ENCODE measurements around the gene STING1.
"Not testable (repeated sequence)": the region's sequence is repeated elsewhere in the genome, so short reads cannot be mapped to it uniquely, and the experiment has no call there.

The STING1 gene

DNA sequence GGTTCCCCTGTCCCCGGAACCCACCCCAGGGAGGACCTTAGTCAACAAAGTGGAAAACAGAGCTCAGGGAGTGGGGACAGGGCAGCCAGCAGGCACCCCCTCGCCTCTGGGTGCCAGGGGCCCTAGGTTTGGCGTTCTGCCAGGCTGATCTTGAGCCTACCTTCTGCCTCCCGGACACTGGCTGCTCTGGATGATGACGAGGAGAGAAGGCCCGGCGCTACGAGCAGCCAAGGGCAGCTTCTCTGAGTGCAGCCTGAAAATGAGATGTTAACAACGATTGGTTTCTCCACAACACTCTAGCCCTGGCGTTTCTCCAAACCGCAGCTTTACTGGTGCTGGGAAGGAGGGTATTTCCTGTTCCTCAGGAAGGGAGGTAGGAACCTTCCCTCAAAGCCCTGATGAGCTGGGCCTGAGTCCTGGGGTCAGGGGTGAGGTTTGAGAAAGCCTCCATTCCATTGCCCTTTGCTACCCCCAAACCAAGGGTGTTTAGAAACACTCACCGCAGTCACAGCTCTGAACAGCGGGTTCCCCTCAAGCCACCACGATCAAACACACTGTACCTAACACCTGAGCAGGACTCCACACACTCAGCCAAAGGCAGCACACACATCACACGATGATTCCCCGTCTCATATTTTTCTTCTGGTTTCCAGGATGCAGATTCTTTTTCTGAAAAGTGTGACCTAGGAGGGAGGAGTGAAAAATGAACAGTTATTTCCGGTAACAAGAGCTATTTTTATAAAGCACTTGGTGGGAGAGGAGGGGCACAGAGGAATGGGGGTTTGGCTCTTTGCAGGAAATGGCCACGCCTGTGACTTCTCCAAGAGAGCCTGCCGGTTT, at the start of gene STING1:
Gene STING1, minus strand, starts transcription at position 709 of the 840 bp plus-strand sequence. CDS start 1,054 bp downstream, outside the sequence.
- peak; percentile 33 to 39 for DNase-seq (ENCODE audit: low read depth in 1 of 2, low spot score in 1 of 2)

DNA sequence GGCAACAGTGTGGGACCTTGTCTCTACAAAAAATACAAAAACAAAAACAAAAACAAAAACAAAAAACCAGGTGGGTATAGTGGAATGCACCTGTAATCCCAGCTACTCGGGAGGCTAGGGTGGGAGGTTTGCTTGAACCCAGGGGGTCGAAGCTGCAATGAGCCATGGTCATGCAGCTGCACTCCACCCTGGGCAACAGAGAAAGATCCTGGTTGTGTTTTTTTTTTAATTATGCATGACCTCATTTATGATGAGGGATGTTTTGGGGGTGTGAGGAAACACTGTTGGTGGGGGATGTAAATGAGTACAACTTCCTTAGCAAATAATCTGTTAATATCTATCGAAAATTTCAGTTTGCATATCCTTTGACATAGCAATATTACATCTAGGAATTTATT, 49.2 kb upstream of the STING1 start:
- DNase-seq (ENCODE audit: low read depth in 1 of 2, low spot score in 1 of 2), result no peak

DNA sequence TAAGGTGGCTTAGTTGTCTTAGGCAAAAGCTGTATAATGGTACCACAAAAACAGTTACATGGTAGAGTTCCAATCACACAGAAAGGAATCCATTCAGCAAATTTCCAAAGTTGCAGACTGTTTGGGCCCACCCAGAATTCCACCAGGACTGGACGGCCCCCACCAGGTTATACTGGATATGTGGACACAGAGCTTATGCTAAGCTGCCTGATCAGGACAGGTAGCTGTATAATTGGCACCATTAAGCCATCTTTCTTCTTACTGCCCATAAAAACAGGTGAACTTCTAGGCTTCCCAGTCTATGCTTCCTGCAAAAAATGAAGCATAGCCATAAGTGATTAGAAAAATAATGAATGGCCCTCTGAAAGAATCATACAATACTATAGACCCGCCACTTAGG, 47.5 kb upstream of the STING1 start:
- not testable (repeated sequence) for DNase-seq (ENCODE audit: low read depth in 1 of 2, low spot score in 1 of 2)

DNA sequence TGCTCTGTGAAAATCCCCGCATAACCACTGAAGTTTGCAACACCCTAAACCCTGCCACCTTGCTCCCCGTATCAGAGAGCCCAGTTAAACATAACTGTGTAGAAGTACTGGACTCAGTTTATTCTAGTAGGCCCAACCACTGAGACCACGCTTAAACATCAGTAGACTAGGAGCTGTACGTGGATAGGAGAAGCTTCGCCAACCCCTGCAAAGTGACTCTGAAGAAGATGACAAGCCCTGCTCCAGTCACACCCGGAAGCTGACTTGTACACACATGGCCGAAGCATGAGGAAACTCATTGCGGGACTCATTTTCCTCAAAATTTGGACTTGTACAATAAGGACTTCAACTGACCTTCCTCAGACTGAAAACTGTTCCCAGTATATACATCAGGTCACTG, 46.1 kb upstream of the STING1 start:
- DNase-seq (ENCODE audit: low read depth in 1 of 2, low spot score in 1 of 2), result not testable (repeated sequence)

DNA sequence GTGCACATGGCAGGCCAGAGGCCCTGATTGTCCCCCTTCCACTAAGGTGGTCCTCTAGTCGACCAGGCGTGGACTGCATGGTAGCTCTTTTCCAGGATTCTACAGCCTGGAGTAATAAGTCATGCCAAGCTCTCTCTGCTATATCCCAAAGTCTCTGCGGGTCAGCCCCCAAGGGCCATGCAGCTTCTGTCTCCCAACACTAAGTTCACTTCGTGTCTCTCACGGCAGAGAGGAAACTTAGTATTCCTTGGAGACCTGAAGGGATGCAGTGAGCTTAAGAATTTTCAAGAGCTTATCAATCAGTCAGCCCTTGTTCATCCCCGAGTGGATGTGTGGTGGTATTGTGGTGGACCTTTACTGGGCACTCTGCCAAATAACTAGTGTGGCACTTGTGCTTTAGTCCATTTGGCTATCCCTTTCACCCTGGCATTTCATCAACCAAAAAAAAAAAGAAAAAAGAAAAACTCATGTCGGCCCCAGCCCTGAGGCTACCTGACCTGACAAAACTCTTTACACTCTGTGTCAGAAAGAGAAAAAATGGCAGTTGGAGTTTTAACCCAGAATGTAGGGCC, 45.4 kb upstream of the STING1 start:
- not testable (repeated sequence) for DNase-seq (ENCODE audit: low read depth in 1 of 2, low spot score in 1 of 2)

- not testable (repeated sequence) for DNase-seq (ENCODE audit: low read depth in 1 of 2, low spot score in 1 of 2)
These were observed 44.5 kb upstream of the STING1 start for GRCh38 chr5:139527090-139527470.

DNA sequence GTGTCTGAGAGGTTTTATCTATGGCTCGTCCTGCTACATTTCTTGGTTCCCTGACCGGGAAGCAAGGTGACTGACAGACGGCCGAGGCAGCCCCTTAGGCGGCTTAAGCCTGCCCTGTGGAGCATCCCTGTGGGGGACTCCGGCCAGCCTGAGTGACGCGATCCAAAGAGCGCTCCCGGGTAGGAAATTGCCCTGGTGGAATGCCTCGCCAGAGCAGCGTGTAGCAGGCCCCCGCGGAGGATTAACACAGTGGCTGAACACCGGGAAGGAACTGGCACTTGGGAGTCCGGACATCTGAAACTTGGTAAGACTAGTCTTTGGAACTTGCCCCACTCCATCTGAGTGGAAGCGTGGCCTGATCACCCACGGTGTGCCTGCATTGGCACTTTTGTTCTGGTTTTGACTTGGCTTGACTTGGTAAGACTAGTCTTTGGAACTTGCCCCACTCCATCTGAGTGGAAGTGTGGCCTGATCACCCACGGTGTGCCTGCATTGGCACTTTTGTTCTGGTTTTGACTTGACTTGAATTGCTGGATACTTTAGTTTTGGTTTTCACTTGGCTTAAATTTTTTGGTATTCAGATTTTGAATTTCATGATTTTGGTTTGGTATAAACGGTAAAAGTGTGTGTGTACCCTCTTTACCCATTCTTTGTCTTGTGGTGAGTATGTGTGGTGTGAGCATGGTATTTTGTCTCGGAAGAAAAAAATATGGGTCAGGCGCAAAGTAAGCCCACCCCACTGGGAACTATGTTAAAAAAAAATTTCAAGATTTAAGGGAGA, 43.9 kb upstream of the STING1 start:
- not testable (repeated sequence) for DNase-seq (ENCODE audit: low read depth in 1 of 2, low spot score in 1 of 2)

DNA sequence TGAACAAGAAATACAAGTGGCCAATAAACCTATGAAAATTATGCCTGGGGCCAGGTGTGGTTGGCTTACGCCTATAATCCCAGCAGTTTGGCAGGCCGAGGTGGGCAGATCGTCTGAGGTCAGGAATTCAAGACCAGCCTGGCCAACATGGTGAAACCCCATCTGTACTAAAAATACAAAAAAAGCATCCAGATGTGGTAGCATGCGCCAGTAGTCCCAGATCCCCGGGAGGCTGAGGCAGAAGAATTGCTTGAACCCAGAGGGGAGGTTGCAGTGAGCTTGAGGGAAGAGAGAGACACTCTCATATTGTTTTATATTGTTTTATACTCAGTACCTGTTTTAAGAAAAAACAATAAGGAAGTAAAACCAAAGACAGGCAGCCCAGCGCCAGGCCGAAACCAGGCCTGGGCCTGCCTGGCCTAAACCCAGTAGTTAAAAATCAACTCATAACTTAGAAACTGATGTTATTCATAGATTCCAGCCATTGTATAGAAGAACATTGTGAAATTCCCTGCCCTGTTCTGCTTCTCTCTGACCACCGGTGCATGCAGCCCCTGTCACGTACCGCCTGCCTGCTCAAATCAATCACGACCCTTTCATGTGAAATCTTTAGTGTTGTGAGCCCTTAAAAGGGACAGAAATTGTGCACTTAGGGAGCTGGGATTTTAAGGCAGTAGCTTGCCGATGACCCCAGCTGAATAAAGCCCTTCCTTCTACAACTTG, 43.2 kb upstream of the STING1 start:
- DNase-seq (ENCODE audit: low read depth in 1 of 2, low spot score in 1 of 2), result not testable (repeated sequence)

DNA sequence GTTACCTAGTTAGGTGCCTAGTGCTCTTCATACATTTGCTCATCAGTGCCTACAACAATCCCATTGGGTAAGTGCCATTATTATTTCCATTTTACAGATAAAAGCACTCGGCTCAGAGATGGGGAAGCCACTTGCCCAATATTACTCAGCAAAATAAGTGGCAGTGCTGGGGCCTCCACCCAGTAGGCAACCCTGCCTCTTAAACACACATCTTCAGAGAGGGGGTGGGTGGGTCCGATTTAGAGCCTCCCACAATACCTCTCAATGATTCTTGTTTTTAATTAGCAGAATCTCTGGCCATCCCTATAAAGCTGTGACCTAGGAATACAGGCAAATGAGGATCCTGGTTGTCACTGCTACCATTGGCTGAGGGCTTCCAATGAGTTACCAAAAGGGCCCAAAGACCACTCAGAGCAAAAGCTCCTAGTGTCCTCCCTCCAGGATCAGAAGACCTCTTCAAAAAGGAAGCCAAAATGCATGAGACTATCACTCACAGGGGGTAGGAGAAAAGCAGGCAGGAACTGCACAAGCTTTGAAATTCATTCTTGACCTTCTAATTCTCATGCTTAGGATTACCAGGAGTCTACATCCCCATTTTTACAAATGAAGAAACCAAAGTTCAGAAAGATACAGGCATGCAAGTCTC, 42.5 kb upstream of the STING1 start:
- DNase-seq (ENCODE audit: low read depth in 1 of 2, low spot score in 1 of 2), result no peak

DNA sequence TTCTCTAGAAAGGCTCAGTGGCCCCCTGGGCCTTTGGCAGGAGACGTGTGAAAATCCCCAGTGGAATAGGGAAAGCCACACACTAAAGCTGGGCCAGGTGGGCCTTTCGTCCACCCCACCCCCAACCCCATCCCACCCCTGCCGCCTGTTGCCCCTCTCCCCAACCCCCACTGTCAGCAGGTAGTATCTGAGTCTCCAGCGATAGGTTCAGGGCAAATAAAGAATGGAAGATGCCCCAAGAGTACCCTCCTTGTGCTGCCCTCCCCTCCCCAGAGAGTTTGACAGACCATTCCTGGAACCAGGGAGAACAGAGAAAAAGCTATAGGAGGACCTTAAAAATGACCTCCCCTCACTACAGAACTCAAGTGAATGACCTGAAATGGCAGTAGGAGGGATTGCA, 41.9 kb upstream of the STING1 start:
- DNase-seq (ENCODE audit: low read depth in 1 of 2, low spot score in 1 of 2), result no peak

- no peak for DNase-seq (ENCODE audit: low read depth in 1 of 2, low spot score in 1 of 2)
These were observed 41.3 kb upstream of the STING1 start for GRCh38 chr5:139523635-139524445.

DNA sequence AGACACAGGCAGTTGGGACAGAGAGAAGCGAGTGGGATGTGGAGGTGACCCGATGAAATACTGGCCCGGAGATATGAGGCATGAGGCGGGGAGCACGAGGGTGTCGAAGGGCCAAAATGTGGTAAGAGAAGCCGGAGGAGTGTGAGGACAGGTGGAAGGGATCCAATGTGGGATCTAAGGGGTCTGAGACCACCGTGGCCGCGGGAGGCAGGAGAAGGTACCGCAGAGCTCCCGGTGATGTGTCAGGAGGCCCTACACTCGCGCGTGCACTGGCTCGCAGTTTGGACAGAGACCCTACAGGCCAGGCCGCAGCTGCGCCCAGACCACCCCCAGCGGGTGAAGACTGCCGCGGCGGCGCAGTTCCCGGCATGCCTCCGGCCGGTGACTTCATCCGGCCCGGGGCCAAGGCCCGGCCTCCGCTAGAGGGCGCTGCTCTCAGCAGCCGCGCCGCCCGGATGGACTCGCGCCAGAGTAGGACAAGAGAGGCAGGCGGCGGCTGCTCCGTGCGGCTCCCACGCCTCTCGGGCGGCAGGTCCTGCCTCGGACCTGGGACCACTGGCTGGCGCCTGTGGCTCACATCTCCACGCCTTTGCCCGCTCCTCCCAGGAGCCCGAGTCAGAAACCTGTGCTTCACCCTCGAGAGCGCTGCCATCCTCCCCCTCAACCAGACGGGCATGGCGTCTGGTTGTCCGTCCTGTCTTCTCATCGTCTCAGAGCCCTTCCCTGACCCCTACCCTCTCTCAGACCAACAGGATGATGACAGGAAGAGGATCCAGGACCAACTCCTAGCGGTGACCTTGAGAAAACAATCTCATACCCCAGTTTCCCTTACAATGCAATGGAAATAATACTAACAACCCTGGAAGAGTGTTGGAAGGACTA, 35.4 kb upstream of the STING1 start:
- peak; percentile 85 for DNase-seq (ENCODE audit: low read depth in 1 of 2, low spot score in 1 of 2)

DNA sequence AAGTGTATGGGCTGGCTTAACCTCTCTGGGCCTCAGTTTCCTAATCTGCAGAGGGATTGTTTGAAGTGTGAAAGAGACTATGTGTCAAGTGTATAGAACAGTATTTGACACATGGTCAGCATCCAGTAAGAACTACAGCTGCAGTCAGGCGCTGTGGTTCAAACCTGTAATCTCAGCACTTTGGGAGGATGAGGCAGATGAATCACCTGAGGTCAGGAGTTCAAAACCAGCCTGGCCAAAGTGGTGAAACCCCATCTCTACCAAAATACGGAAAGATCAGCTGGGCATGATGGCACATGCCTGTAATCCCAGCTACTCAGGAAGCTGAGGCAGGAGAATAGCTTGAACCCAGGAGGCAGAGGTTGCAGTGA, 31.9 kb upstream of the STING1 start:
- no peak for DNase-seq (ENCODE audit: low read depth in 1 of 2, low spot score in 1 of 2)

DNA sequence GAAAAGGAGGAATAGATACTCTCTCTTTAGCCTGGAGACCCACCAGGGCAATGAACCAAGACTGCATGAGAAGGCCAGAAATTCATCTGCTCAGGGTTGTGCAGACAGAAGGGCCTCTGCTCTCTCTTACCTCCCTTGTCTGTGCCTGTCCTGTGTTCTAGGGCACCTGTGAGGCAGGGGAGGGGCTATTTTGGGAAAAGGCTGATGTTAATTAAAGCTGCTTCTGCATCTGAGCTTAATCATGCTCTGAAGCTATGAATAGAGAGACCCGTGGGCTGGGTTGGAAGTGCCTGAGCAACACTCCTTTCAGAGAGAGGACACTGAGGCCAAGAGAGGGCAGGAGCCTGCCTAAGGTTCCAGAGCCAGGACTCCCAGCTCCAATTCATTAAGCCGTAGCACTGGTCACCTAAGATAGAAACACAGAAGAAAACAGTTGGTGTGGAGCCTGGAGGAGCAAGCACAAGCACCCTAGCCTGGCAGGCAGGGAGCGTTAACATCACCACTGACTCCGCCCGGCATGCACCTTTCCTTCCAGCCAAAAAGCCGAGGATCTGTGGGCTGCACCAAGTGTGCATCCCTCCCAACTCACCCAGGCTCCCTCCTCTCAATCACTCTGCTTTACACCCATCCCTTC, 31.4 kb upstream of the STING1 start:
- no peak for DNase-seq (ENCODE audit: low read depth in 1 of 2, low spot score in 1 of 2)

DNA sequence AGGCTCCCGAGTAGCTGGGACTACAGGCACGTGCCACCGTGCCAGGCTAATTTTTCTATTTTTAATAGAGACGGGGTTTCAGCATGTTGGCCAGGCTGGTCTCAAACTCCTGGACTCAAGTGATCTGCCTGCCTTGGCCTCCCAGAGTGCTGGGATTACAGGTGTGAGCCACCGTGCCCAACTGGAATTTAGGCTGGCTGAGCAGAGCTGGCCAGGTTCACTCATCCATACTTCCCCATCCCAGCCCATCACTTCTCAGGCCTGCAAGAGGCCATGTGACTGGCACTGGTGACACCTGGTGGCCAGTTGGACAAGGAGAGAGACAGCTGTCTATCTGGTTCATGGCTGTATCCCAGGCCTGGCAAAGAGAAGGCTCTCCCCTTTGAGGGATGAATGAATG, 30.9 kb upstream of the STING1 start:
- peak; percentile 56 to 60 for DNase-seq (ENCODE audit: low read depth in 1 of 2, low spot score in 1 of 2)

GRCh38 chr5:139512786-139513390, 30.3 kb upstream of the STING1 start:
- DNase-seq (ENCODE audit: low read depth in 1 of 2, low spot score in 1 of 2), result no peak

DNA sequence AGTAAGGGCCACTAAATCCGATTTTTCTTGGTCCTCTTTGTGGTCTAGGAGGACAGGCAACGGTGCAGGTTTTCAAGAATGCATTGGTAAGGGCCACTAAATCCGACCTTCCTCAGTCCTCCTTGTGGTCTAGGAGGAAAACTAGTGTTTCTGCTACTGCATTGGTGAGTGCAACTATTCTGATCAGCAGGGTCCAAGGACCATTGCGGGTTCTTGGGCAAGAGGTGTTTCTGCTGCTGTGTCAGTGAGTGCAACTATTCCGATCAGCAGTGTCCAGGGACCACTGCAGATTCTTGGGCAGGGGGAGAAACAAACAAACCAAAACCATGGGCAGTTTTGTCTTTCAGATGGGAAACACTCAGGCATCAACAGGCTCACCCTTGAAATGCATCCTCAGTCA, 22.2 kb upstream of the STING1 start:
- DNase-seq (ENCODE audit: low read depth in 1 of 2, low spot score in 1 of 2), result not testable (repeated sequence)

DNA sequence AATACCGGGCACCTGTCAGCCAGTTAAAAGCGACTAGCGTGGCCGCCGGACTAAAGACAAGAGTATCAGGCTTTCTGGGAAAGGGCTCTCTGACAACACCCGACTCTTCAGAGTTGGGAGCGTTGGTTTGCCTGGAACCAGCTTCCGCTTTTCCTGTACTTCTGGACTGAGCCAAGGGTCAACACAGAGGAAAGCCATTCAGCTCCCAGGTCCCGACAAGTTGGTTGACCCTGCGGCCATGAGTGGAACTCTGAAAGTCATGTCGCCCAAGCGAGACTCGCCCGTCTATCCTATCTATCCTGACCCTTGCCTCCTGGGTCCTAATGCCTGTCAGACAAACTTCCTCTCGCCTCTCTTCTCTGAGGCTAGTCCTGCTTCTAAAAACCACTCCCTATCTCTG, 21.3 kb upstream of the STING1 start:
- not testable (repeated sequence) for DNase-seq (ENCODE audit: low read depth in 1 of 2, low spot score in 1 of 2)
